ENCODE measurements around the gene HDDC3.

HDDC3 gene

GRCh38 chr15:90931828-90932659, at the start of gene HDDC3:
TSS of gene HDDC3 (minus strand) at chr15:90932549. CDS start at chr15:90932540, 9 bp downstream.
- peak; percentile 79 for DNase-seq (ENCODE audit: low read depth)

GRCh38 chr15:90982135-90982534, 49.8 kb upstream of the HDDC3 start:
- peak; percentile 48 for DNase-seq (ENCODE audit: low read depth)

GRCh38 chr15:90981681-90982080, 49.3 kb upstream of the HDDC3 start:
- no peak for DNase-seq (ENCODE audit: low read depth)

GRCh38 chr15:90979582-90979981, 47.2 kb upstream of the HDDC3 start:
- no peak for DNase-seq (ENCODE audit: low read depth)

GRCh38 chr15:90974216-90974615, 41.9 kb upstream of the HDDC3 start:
- no peak for DNase-seq (ENCODE audit: low read depth)

GRCh38 chr15:90972133-90972532, 39.8 kb upstream of the HDDC3 start:
- DNase-seq (ENCODE audit: low read depth), result no peak

GRCh38 chr15:90970274-90970673, 37.9 kb upstream of the HDDC3 start:
- DNase-seq (ENCODE audit: low read depth), result no peak

GRCh38 chr15:90968434-90968833, 36.1 kb upstream of the HDDC3 start:
- no peak for DNase-seq (ENCODE audit: low read depth)

- DNase-seq (ENCODE audit: low read depth), result no peak
These were observed 34.9 kb upstream of the HDDC3 start for GRCh38 chr15:90967206-90967605.

GRCh38 chr15:90966262-90966661, 33.9 kb upstream of the HDDC3 start:
- no peak for DNase-seq (ENCODE audit: low read depth)

GRCh38 chr15:90962021-90962420, 29.7 kb upstream of the HDDC3 start:
- DNase-seq (ENCODE audit: low read depth), result no peak

- peak; percentile 33 for DNase-seq (ENCODE audit: low read depth)
These were observed 28.1 kb upstream of the HDDC3 start for GRCh38 chr15:90960298-90961091.

- peak; percentile 95 for DNase-seq (ENCODE audit: low read depth)
These were observed 27.5 kb upstream of the HDDC3 start for GRCh38 chr15:90959894-90960293.

- DNase-seq (ENCODE audit: low read depth), result no peak
These were observed 26.8 kb upstream of the HDDC3 start for GRCh38 chr15:90959028-90959595.

GRCh38 chr15:90957791-90958190, 25.4 kb upstream of the HDDC3 start:
- DNase-seq (ENCODE audit: low read depth), result no peak

- DNase-seq (ENCODE audit: low read depth), result peak; percentile 29
These were observed 24.9 kb upstream of the HDDC3 start for GRCh38 chr15:90957031-90957790.

GRCh38 chr15:90956274-90957030, 24.1 kb upstream of the HDDC3 start:
- peak; percentile 63 for DNase-seq (ENCODE audit: low read depth)

- no peak for DNase-seq (ENCODE audit: low read depth)
These were observed 23.4 kb upstream of the HDDC3 start for GRCh38 chr15:90955624-90956273.

- peak; percentile 92 for DNase-seq (ENCODE audit: low read depth)
These were observed 22.6 kb upstream of the HDDC3 start, which contains the start of gene RCCD1 for GRCh38 chr15:90954712-90955623. TSS of gene RCCD1 (plus strand) at chr15:90954884. CDS start at chr15:90956735, 1,851 bp downstream.
